ENCODE measurements around the gene SNRNP48. TPM values are rescaled to one million over a fixed set of nuclear protein-coding genes. Genes with fewer than 3 reads are reported as not detected.

SNRNP48 gene
- total and polyA plus RNA-seq, 4 donors, result 4.6 to 23.9 (median 6.7) TPM

DNA sequence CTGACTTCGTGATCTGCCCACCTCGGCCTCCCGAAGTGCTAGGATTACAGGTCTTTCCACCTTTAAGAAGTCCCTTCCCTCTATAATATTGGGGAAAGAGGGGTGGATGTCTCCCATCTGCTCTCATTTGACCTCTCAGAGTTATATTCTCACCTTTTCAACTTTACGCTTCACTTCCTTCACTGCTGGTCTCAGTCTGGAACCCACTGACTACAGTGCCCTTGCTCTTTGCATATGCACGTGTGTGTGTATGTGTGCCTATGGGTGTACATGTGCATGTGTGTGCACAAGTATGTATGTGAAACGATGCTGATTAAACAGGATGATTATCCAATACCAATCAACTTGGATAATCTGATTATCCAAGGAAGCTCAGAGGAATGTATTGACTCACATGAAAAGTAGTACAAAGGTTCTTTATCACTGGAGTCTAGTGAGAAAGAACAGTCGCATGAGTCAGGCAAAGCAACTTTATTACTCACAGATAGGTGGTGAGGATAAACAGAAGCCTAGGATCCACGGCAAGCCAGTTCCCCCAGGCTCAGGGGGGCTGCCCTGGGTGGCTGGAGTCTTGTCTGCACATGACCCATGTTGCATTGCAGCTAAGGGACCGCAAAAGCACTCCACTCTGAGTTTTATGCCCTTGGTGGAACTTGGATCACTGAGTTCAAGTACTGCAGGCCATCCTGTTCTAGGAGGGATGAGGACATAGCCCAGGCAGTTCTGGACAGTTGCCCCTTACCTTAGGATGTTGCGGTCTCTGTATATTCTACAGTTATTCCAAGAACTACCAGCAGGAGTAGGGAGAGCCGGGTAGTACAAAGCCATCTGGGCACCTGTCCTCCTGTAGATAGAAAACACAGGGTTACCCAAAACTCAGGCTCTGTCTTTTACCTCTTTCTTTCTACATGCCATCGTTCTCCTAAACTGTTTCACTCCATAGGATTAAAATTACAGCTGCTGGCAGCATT lies 50.9 kb downstream of the SNRNP48 start:
- no peaks in the 10 kb centered on the region for H3K27me3 ChIP-seq (ENCODE audit: control insufficient read depth in 3 of 3, insufficient read depth in 3 of 3, low read length in 2 of 3)
- no peaks in the 10 kb centered on the region for H3K4me1 ChIP-seq (ENCODE audit: control insufficient read depth in 5 of 5, insufficient read depth in 5 of 5, low read length in 5 of 5)
- WGBS, 2 donors, result 90 to 94% methylated on average over 12 of the region's 12 CpGs
- H3K9me3 ChIP-seq (ENCODE audit: control insufficient read depth in 4 of 4, insufficient read depth in 3 of 4, low read length in 3 of 4), result no peaks in the 10 kb centered on the region
- H3K27ac ChIP-seq (ENCODE audit: low read depth in 1 of 2, low read length in 1 of 2), result no peak overlapping the region
- H3K9ac ChIP-seq (ENCODE audit: insufficient read depth in 1 of 2, low read length in 2 of 2), result no peak overlapping the region
- no peak for DNase-seq
- TF ChIP-seq, protein P1, sequence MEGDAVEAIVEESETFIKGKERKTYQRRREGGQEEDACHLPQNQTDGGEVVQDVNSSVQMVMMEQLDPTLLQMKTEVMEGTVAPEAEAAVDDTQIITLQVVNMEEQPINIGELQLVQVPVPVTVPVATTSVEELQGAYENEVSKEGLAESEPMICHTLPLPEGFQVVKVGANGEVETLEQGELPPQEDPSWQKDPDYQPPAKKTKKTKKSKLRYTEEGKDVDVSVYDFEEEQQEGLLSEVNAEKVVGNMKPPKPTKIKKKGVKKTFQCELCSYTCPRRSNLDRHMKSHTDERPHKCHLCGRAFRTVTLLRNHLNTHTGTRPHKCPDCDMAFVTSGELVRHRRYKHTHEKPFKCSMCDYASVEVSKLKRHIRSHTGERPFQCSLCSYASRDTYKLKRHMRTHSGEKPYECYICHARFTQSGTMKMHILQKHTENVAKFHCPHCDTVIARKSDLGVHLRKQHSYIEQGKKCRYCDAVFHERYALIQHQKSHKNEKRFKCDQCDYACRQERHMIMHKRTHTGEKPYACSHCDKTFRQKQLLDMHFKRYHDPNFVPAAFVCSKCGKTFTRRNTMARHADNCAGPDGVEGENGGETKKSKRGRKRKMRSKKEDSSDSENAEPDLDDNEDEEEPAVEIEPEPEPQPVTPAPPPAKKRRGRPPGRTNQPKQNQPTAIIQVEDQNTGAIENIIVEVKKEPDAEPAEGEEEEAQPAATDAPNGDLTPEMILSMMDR (IDR thresholded peaks at IDR 0.05; ENCODE audit: control extremely low read depth, extremely low read depth), result no peak
- no peaks in the 10 kb centered on the region for H3K36me3 ChIP-seq (ENCODE audit: control insufficient read depth in 4 of 4, insufficient read depth in 4 of 4, low read length in 4 of 4)
- no peak overlapping the region for H3K4me3 ChIP-seq
- ATAC-seq (ENCODE audit: insufficient read depth, low FRiP score), result no peak

DNA sequence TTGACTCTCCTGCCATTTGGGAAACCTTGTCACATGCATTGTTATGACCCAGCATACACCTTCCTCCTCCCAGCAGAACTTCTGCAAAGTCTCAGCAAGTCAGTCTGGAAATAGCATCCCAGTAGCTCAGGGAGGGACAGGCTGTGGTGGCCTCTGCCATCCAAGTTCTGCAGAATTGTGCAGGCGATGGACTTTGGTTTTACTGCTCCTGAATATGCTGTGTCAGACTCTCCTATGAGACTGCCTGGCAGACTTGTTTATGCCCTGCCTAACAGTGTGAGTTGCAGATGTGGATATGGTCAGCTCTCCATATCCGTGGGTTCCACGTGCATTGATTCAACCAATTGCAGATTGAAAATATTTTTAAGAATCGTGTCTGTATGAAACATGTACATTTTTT lies 52.8 kb downstream of the SNRNP48 start:
- ATAC-seq (ENCODE audit: insufficient read depth, low FRiP score), result no peak
- no peak for DNase-seq
- no peak overlapping the region for H3K27ac ChIP-seq (ENCODE audit: low read depth in 1 of 2, low read length in 1 of 2)
- no peaks in the 10 kb centered on the region for H3K4me1 ChIP-seq (ENCODE audit: control insufficient read depth in 5 of 5, insufficient read depth in 5 of 5, low read length in 5 of 5)
- TF ChIP-seq, protein P1 (IDR thresholded peaks at IDR 0.05; ENCODE audit: control extremely low read depth, extremely low read depth), result no peak
- H3K9ac ChIP-seq (ENCODE audit: insufficient read depth in 1 of 2, low read length in 2 of 2), result no peak overlapping the region
- H3K9me3 ChIP-seq (ENCODE audit: control insufficient read depth in 4 of 4, insufficient read depth in 3 of 4, low read length in 3 of 4), result no peaks in the 10 kb centered on the region
- WGBS, 2 donors, result 89% methylated on average over 4 of the region's 4 CpGs
- no peak overlapping the region for H3K4me3 ChIP-seq
- no peaks in the 10 kb centered on the region for H3K36me3 ChIP-seq (ENCODE audit: control insufficient read depth in 4 of 4, insufficient read depth in 4 of 4, low read length in 4 of 4)
- no peaks in the 10 kb centered on the region for H3K27me3 ChIP-seq (ENCODE audit: control insufficient read depth in 3 of 3, insufficient read depth in 3 of 3, low read length in 2 of 3)

DNA sequence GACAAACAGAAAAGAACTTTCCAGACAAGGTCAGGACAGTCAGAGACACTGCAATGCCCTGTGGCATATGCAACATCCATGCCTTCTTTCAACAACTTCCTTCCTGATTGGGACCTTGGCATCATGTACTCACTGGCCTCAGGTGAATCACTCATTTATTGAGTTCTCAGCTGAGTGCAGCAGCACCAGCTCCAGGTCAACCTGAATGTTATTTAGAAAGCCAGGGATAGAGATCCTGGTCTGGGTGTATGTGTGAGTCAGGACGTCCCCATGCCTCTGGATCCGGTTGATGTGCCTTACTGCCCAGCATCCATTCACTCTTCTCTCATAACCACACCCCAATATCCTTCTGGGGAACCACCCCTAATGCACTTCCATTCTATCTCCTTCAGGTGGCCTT lies 54.4 kb downstream of the SNRNP48 start:
- 86 to 88% methylated on average over 2 of the region's 2 CpGs for WGBS, 2 donors
- Histone ChIP-seq H3K27me3 (ENCODE audit: control insufficient read depth in 3 of 3, insufficient read depth in 3 of 3, low read length in 2 of 3) (no peaks in the 10 kb centered on the region), H3K27ac (ENCODE audit: low read depth in 1 of 2, low read length in 1 of 2) (no peak overlapping the region), H3K4me3 (no peak overlapping the region), H3K36me3 (ENCODE audit: control insufficient read depth in 4 of 4, insufficient read depth in 4 of 4, low read length in 4 of 4) (no peaks in the 10 kb centered on the region), H3K4me1 (ENCODE audit: control insufficient read depth in 5 of 5, insufficient read depth in 5 of 5, low read length in 5 of 5) (no peaks in the 10 kb centered on the region), H3K9ac (ENCODE audit: insufficient read depth in 1 of 2, low read length in 2 of 2) (no peak overlapping the region), H3K9me3 (ENCODE audit: control insufficient read depth in 4 of 4, insufficient read depth in 3 of 4, low read length in 3 of 4) (no peaks in the 10 kb centered on the region)
- no peak for ATAC-seq (ENCODE audit: insufficient read depth, low FRiP score)
- DNase-seq, result no peak
- TF ChIP-seq, protein P1 (IDR thresholded peaks at IDR 0.05; ENCODE audit: control extremely low read depth, extremely low read depth), result no peak

Data from lung (tissue), 12 donors.